Activated CD4-positive, alpha-beta memory T cell treated with anti-CD3 and anti-CD28 coated beads for 36 hours (primary cell): ENCODE results near the gene ELMO1. TPM values are rescaled to one million over a fixed set of nuclear protein-coding genes. Genes with fewer than 3 reads are reported as not detected.

Source experiments
- CTCF ChIA-PET: fragments of 350-600 bp; sonication (Branson Sonifier 250); formaldehyde crosslinking; loops from one replicate; lab custom pipeline; 2021; ENCODE audit warnings: antibody characterized with exemption, inconsistent platforms; lab: Charles Lee
- POLR2A ChIA-PET: fragments of 350-600 bp; sonication (Branson Sonifier 250); formaldehyde crosslinking; loops from one replicate; lab custom pipeline; 2021; ENCODE audit warnings: antibody characterized with exemption; lab: Charles Lee
- DNase-seq: peaks from one replicate; pipeline ENCODE4 v3.0.0-alpha.2; 2020
- H3K27ac Mint-ChIP-seq: one replicate; pipeline ENCODE4 v1.8.0; 2021; ENCODE audit warnings: mixed read lengths
- H3K27me3 Mint-ChIP-seq: one replicate; pipeline ENCODE4 v1.8.0; 2021; ENCODE audit warnings: mixed read lengths
- H3K36me3 Mint-ChIP-seq: one replicate; pipeline ENCODE4 v1.8.0; 2021; ENCODE audit warnings: mixed read lengths
- H3K4me1 Mint-ChIP-seq: one replicate; pipeline ENCODE4 v1.8.0; 2021; ENCODE audit warnings: low read depth, mixed read lengths
- H3K4me3 Mint-ChIP-seq: one replicate; pipeline ENCODE4 v1.8.0; 2021; ENCODE audit warnings: mild to moderate bottlenecking, mixed read lengths
- H3K9me3 Mint-ChIP-seq: one replicate; pipeline ENCODE4 v1.8.0; 2021; ENCODE audit warnings: mixed read lengths
- intact Hi-C: fragments of 100-400 bp; cut with micrococcal nuclease; formaldehyde crosslinking; loops from one replicate; pipeline ENCODE4 v1.15.1; 2023
- microRNA-seq: library from miRNA; unstranded; fragments of <30 nt; microRNA quantifications from one replicate; pipeline ENCODE4 v1.2.0, GENCODE V29; 2022; ENCODE audit warnings: borderline number of aligned reads, borderline microRNAs expressed, borderline replicate concordance
- total RNA-seq, 2 experiments: library from RNA; stranded (reverse); gene quantifications; one replicate each; pipeline ENCODE4 v1.2.3, GENCODE V29; 2021

Gene ELMO1
- total RNA-seq, 2 experiments from 2014 or later = 88.7 to 93.3 TPM

- H3K9me3 Mint-ChIP-seq = no peaks in the 10 kb centered on the region
- H3K27ac Mint-ChIP-seq = no peak overlapping the region
- intact Hi-C loops = no loop called here
- no peak for DNase-seq
- ChIA-PET POLR2A (interaction anchor here (0.6 kb wide), 1 partner anchor 149 kb away, joined by 4 read pairs; no protein-coding TSS in a partner anchor), CTCF (no interaction called here)
- H3K4me1 Mint-ChIP-seq = peaks cover 2% of the 10 kb centered on the region
- peaks cover 3% of the 10 kb centered on the region for H3K27me3 Mint-ChIP-seq
- no peak overlapping the region for H3K4me3 Mint-ChIP-seq
- H3K36me3 Mint-ChIP-seq = no peaks in the 10 kb centered on the region
Observed at GRCh38 chr7:36809510-36809909, 639.2 kb downstream of the ELMO1 start.

DNA sequence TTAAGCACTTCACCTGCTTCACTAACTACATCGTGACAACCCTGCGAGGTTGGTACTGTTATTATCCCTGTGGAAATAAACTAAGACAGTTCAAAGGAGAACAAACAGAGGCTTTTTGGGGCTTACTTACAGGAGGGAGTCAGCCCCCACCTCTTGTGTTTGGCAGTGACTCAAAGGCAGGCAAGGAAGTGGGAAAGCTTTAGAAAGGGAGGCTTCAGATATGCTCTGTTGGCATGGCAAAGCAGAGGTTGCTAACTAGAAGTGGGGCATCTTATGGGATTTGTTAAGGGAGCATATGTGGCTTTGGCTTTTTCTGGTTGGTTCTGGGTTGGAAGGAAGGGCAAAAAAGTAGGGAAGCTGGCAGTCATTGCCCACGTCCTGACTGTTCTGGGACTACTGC is 639.6 kb downstream of the ELMO1 start:
- Mint-ChIP-seq H3K27me3 (peaks cover 3% of the 10 kb centered on the region), H3K36me3 (no peaks in the 10 kb centered on the region), H3K4me1 (peaks cover 2% of the 10 kb centered on the region), H3K9me3 (no peaks in the 10 kb centered on the region), H3K4me3 (no peak overlapping the region), H3K27ac (no peak overlapping the region)
- intact Hi-C loops = no loop called here
- ChIA-PET POLR2A (no interaction called here), CTCF (no interaction called here)
- DNase-seq = no peak

GRCh38 chr7:36806891-36807290 is 641.8 kb downstream of the ELMO1 start:
- Mint-ChIP-seq H3K27ac (no peak overlapping the region), H3K27me3 (peaks cover 3% of the 10 kb centered on the region), H3K9me3 (no peaks in the 10 kb centered on the region), H3K4me1 (peaks cover 2% of the 10 kb centered on the region), H3K4me3 (no peak overlapping the region), H3K36me3 (no peaks in the 10 kb centered on the region)
- intact Hi-C loops = no loop called here
- POLR2A ChIA-PET = no interaction called here
- CTCF ChIA-PET = no interaction called here
- DNase-seq = no peak

Small RNA genes within 50 kb of the gene (microRNA-seq; reads per million reads assigned to microRNA genes)
- gene MIR1200 = not detected

Other genes starting within 250 kb of the ELMO1 start
- gene GPR141, start 234.9 kb upstream of the ELMO1 start, total RNA-seq = not detected